GM18526 (cell line): ENCODE measurements around the gene PHOX2A.
A peak's percentile ranks its signal among the peaks of the same experiment; 100 is the strongest.

Experiments used
- POLR2A ChIP-seq: IDR thresholded peaks from 3 replicates; pipeline ENCODE4 v1.6.1; 2011; ENCODE audit not compliant: insufficient read length; ENCODE audit errors: extremely low read depth

Gene PHOX2A

GRCh38 chr11:72230764-72231365 lies 13.1 kb downstream of the PHOX2A start:
- no peak for TF ChIP-seq POLR2A

- no peak for TF ChIP-seq POLR2A
These were observed 13.8 kb downstream of the PHOX2A start for GRCh38 chr11:72229925-72230763.

- no peak for TF ChIP-seq POLR2A
These were observed 14.5 kb downstream of the PHOX2A start for GRCh38 chr11:72229336-72229924.

GRCh38 chr11:72228844-72229231 lies 15.1 kb downstream of the PHOX2A start:
- no peak for TF ChIP-seq POLR2A

GRCh38 chr11:72228229-72228843 lies 15.6 kb downstream of the PHOX2A start:
- no peak for TF ChIP-seq POLR2A

GRCh38 chr11:72227316-72228228 lies 16.4 kb downstream of the PHOX2A start:
- TF ChIP-seq POLR2A = no peak

- no peak for TF ChIP-seq POLR2A
These were observed 17.3 kb downstream of the PHOX2A start for GRCh38 chr11:72226701-72227100.

- TF ChIP-seq POLR2A = no peak
These were observed 18.5 kb downstream of the PHOX2A start for GRCh38 chr11:72225411-72225951.

GRCh38 chr11:72224564-72225410 lies 19.2 kb downstream of the PHOX2A start, which contains the start of gene INPPL1:
Gene INPPL1 (plus strand): TSS chr11:72224767. CDS start chr11:72224985, 218 bp downstream.
- TF ChIP-seq POLR2A = peak; percentile 19

- TF ChIP-seq POLR2A = no peak
These were observed 20.1 kb downstream of the PHOX2A start for GRCh38 chr11:72223615-72224563.

GRCh38 chr11:72222907-72223614 lies 20.9 kb downstream of the PHOX2A start:
- TF ChIP-seq POLR2A = peak; percentile 60
